Neutrophil (primary cell): Measurements from ENCODE around the gene SLC46A2.

Experiments used
- H3K27ac ChIP-seq: fragments of 200-600 bp; sonication (generic); 2 replicates; pipeline ENCODE4 v1.5.1; 2016; ENCODE audit warnings: mild to moderate bottlenecking, moderate library complexity
- H3K27me3 ChIP-seq: fragments of 200-600 bp; sonication (generic); 2 replicates; pipeline ENCODE4 v1.6.0; 2016; ENCODE audit warnings: mild to moderate bottlenecking
- H3K36me3 ChIP-seq: fragments of 200-600 bp; sonication (generic); 2 replicates; pipeline ENCODE4 v1.5.1; 2017
- H3K4me1 ChIP-seq, 2 experiments: fragments of 200-600 bp in 1 of 2; sonication (generic) in 1 of 2; 1 replicate in 1 of 2; 2 replicates in 1 of 2; pipeline versions ENCODE4 v1.5.1 to v1.6.1; 2013 to 2016; ENCODE audit warnings: low read depth in 1 of 2, low read length in 1 of 2, mild to moderate bottlenecking in 1 of 2, moderate library complexity in 1 of 2; ENCODE audit not compliant: control insufficient read depth in 1 of 2, insufficient read depth in 1 of 2
- H3K4me3 ChIP-seq, 2 experiments: fragments of 200-600 bp in 1 of 2; sonication (generic) in 1 of 2; 1 replicate in 1 of 2; 2 replicates in 1 of 2; pipeline ENCODE4 v1.5.1; 2013 to 2016; ENCODE audit warnings: low read depth in 1 of 2, low read length in 1 of 2, mild to moderate bottlenecking in 1 of 2, moderate library complexity in 1 of 2
- H3K9me3 ChIP-seq: fragments of 200-600 bp; sonication (generic); 2 replicates; pipeline ENCODE4 v1.5.1; 2016
- TF ChIP-seq, protein P1 (sequence below): fragments of 200-600 bp; sonication (generic); IDR thresholded peaks from 2 replicates; pipeline ENCODE4 v1.5.1; 2016; ENCODE audit warnings: antibody characterized with exemption

SLC46A2 gene

DNA sequence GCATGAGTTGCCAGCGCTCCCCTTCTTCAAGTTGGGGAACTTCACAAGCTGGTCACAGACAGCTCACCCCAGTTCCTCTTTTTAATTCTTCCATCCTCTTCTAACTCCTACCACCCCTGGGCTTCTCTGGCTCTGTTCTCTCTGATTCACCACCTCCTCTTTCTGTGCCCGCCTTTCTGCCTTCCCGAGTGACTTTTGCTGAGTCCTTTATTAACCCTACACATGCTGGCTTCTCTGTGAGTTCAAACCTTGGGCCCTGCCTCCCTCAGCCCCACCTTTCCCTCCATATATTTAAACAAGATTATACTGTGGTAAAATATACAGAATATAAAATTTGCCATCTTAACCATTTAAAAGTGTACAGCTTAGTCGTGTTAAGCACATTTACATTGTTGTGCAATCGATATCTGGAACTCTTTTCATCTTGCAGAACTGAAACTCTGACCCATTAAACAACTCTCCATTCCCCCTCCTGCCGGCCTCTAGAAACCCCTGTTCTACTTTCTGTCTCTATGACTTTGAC is 32.0 kb downstream of the SLC46A2 start:
- TF ChIP-seq, protein P1, sequence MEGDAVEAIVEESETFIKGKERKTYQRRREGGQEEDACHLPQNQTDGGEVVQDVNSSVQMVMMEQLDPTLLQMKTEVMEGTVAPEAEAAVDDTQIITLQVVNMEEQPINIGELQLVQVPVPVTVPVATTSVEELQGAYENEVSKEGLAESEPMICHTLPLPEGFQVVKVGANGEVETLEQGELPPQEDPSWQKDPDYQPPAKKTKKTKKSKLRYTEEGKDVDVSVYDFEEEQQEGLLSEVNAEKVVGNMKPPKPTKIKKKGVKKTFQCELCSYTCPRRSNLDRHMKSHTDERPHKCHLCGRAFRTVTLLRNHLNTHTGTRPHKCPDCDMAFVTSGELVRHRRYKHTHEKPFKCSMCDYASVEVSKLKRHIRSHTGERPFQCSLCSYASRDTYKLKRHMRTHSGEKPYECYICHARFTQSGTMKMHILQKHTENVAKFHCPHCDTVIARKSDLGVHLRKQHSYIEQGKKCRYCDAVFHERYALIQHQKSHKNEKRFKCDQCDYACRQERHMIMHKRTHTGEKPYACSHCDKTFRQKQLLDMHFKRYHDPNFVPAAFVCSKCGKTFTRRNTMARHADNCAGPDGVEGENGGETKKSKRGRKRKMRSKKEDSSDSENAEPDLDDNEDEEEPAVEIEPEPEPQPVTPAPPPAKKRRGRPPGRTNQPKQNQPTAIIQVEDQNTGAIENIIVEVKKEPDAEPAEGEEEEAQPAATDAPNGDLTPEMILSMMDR, result no peak
- Histone ChIP-seq H3K27me3 (no peaks in the 10 kb centered on the region), H3K27ac (peak overlapping the region; percentile 66), H3K4me1 (peaks cover 52 to 60% of the 10 kb centered on the region in 2 experiments), H3K36me3 (no peaks in the 10 kb centered on the region), H3K9me3 (no peaks in the 10 kb centered on the region), H3K4me3 (peak overlapping the region in 1 of 2 experiments; percentile 15)

DNA sequence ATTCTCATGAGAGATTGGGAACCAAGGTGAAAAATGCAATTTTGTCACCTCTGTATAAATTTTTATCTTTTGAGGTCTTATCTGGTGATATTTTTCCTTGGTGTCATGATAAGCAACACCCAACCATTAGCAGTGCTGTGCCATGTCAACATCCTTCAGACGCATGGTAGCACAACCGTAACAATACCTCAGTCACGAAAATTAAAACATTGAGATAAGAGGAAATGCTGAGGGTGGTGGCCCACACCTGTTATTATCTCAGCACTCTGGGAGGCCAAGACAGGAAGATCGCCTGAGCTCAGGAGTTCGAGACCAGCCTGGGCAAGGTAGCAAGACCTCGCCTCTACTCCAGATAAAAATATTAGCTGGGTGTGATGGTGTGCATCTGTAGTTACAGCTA is 32.7 kb downstream of the SLC46A2 start:
- Histone ChIP-seq H3K9me3 (no peaks in the 10 kb centered on the region), H3K4me1 (peaks cover 45 to 54% of the 10 kb centered on the region in 2 experiments), H3K36me3 (no peaks in the 10 kb centered on the region), H3K4me3 (no peak overlapping the region), H3K27ac (peak overlapping the region; percentile 66), H3K27me3 (no peaks in the 10 kb centered on the region)
- TF ChIP-seq, protein P1, result no peak

- TF ChIP-seq, protein P1, result no peak
- Histone ChIP-seq H3K9me3 (no peaks in the 10 kb centered on the region), H3K36me3 (no peaks in the 10 kb centered on the region), H3K4me1 (peaks cover 33 to 42% of the 10 kb centered on the region in 2 experiments), H3K27ac (no peak overlapping the region), H3K27me3 (no peaks in the 10 kb centered on the region), H3K4me3 (no peak overlapping the region)
Measured at GRCh38 chr9:112856843-112857242, 33.8 kb downstream of the SLC46A2 start.

DNA sequence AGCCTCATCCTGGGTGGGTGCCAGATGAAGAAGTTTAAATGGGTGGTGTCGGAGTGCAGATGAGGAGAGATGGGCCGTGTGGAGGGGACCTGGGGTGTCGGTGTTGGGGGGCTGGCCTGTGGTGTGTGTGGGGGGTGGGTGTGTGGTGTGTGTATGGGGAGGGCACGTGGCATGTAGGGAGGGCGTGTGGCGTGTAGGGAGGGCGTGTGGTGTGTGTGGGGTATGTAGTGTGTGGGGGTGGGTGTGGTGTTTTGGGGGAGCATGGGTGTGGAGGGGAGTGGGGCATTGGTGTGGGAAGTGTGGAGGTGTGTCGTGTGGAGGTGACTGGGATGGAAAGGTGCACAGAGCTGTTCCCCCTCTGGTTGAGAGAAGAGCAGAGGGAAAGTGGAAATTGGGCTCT is 34.5 kb downstream of the SLC46A2 start:
- Histone ChIP-seq H3K9me3 (no peaks in the 10 kb centered on the region), H3K4me1 (peaks cover 27 to 38% of the 10 kb centered on the region in 2 experiments), H3K27ac (no peak overlapping the region), H3K4me3 (no peak overlapping the region), H3K36me3 (no peaks in the 10 kb centered on the region), H3K27me3 (no peaks in the 10 kb centered on the region)
- TF ChIP-seq, protein P1, result no peak

- Histone ChIP-seq H3K4me3 (no peak overlapping the region), H3K9me3 (no peaks in the 10 kb centered on the region), H3K27me3 (no peaks in the 10 kb centered on the region), H3K4me1 (peaks cover 31 to 44% of the 10 kb centered on the region in 2 experiments), H3K36me3 (no peaks in the 10 kb centered on the region), H3K27ac (no peak overlapping the region)
- TF ChIP-seq, protein P1, result no peak
Measured at GRCh38 chr9:112854657-112855056, 36.0 kb downstream of the SLC46A2 start.
